ENCODE data around the gene RNF121.

DNA sequence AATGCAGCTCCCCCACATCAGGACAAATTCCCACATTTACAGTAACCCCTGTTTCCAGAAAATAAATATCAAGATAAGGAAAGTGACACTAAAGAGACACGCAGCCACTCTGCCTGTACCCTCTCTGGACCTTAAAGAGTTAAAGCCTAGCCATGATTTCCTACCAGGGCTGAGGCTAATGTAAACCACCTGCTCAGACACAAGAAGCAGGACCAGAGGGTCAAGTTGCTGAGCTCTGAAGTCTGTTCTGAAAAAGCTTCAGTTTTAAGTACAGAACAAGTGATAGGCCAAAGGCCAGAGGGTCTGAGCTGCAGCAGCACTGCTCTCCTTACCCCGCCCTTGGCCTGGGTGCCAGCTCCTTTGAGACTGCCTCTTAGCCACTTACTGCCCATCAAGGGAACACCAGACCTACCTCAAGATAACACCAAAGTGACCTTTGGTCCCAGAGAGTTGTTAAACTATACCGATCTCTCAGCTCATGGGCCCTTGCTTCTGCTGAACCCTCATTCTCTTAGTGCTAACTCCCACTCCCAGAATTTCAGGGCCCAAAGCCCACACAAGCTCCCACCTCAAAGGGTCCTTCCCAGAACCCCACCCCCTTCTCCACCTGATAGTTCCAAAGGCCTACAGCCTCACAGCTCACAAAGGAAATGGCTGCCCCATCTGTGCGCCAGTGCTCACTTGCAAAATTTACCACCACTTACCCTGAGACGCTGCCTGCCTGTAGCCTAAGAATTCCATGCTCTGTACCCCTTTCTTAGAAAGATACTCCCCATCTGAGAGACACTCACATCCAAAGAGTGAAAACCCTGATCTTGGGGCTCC is 110.4 kb downstream of the RNF121 start:
- TF ChIP-seq, protein P1, sequence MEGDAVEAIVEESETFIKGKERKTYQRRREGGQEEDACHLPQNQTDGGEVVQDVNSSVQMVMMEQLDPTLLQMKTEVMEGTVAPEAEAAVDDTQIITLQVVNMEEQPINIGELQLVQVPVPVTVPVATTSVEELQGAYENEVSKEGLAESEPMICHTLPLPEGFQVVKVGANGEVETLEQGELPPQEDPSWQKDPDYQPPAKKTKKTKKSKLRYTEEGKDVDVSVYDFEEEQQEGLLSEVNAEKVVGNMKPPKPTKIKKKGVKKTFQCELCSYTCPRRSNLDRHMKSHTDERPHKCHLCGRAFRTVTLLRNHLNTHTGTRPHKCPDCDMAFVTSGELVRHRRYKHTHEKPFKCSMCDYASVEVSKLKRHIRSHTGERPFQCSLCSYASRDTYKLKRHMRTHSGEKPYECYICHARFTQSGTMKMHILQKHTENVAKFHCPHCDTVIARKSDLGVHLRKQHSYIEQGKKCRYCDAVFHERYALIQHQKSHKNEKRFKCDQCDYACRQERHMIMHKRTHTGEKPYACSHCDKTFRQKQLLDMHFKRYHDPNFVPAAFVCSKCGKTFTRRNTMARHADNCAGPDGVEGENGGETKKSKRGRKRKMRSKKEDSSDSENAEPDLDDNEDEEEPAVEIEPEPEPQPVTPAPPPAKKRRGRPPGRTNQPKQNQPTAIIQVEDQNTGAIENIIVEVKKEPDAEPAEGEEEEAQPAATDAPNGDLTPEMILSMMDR (IDR thresholded peaks at IDR 0.05), result no peak
- TF ChIP-seq POLR2A (IDR thresholded peaks at IDR 0.05), result no peak
- TF ChIP-seq POLR2AphosphoS5 (IDR thresholded peaks at IDR 0.05; ENCODE audit: insufficient read depth in 1 of 2, low read depth in 1 of 2), result no peak

Measured in vagina (tissue), 2 donors.